HCT116 (cell line): ENCODE measurements around the gene COX7B. TPM values are rescaled to one million over a fixed set of nuclear protein-coding genes. Genes with fewer than 3 reads are reported as not detected.

ENCODE experiments used
- ATAC-seq: fragments of 200-7000 bp; cut with Tn5 transposase; 2 replicates; pipeline ENCODE4 v1.9.1; 2020; ENCODE audit warnings: mild to moderate bottlenecking, moderate library complexity
- BruUV-seq: library from RNA; stranded (reverse); fragments of 400-500 nt; replicated peaks from 2 replicates; lab custom pipeline; 2021; lab: Mats Ljungman, UMichigan
- CTCF ChIA-PET: fragments of 300-600 bp; sonication (Branson Sonifier 250); formaldehyde crosslinking; loops from one replicate; lab custom pipeline; 2021; ENCODE audit warnings: antibody characterized with exemption; lab: Charles Lee
- POLR2A ChIA-PET: fragments of 300-600, 350-600 bp; sonication (Branson Sonifier 250); formaldehyde crosslinking; loops from one replicate; lab custom pipeline; 2021; ENCODE audit warnings: antibody characterized with exemption; lab: Charles Lee
- RAD21 ChIA-PET, 2 experiments: fragments of 300-600 bp; sonication (Branson Sonifier 250); formaldehyde crosslinking; loops; one replicate each; lab custom pipeline; 2023; ENCODE audit warnings: low total read pairs in 2 of 2; ENCODE audit not compliant: uncharacterized antibody in 2 of 2, unreplicated experiment in 2 of 2, low non-redundant PET in 1 of 2; lab: Charles Lee
- DNase-seq: peaks from one replicate; pipeline ENCODE4 v3.0.0-alpha.2; 2010; ENCODE audit warnings: low read depth, low spot score
- H2AFZ ChIP-seq: fragments of 200-600 bp; shearing (Covaris generic), sonication (generic); 2 replicates; pipeline ENCODE4 v1.6.1; 2017; ENCODE audit warnings: low read depth, mixed run types, mixed read lengths, antibody characterized with exemption, low read length; ENCODE audit not compliant: poor library complexity, severe bottlenecking
- H3K27ac ChIP-seq: 2 replicates; pipeline ENCODE4 v1.5.1; 2012; ENCODE audit warnings: low read depth, low read length
- H3K27me3 ChIP-seq: fragments of 200-600 bp; sonication (generic); 2 replicates; pipeline ENCODE4 v1.6.1; 2016; ENCODE audit warnings: mixed run types, low read length, mixed read lengths; ENCODE audit not compliant: insufficient read depth
- H3K36me3 ChIP-seq, 2 experiments: fragments of 200-500 bp in 1 of 2; fragments of 200-600 bp in 1 of 2; sonication (Bioruptor generic) in 1 of 2; sonication (generic) in 1 of 2; 2 replicates each; pipeline versions ENCODE4 v1.5.1 to v1.6.1; 2014 to 2016; ENCODE audit warnings: low read length in 2 of 2, inconsistent platforms in 1 of 2, mixed read lengths in 1 of 2, mixed run types in 1 of 2; ENCODE audit not compliant: insufficient read depth in 2 of 2, control insufficient read depth in 1 of 2
- H3K4me1 ChIP-seq, 2 experiments: fragments of 200-600 bp in 1 of 2; sonication (generic) in 1 of 2; 2 replicates each; pipeline versions ENCODE4 v1.5.1 to v1.6.1; 2012 to 2017; ENCODE audit warnings: low read length in 2 of 2, inconsistent platforms in 1 of 2, mild to moderate bottlenecking in 1 of 2, mixed read lengths in 1 of 2, mixed run types in 1 of 2, moderate library complexity in 1 of 2; ENCODE audit not compliant: insufficient read depth in 2 of 2, control insufficient read depth in 1 of 2
- H3K4me2 ChIP-seq: fragments of 200-600 bp; sonication (generic); 2 replicates; pipeline ENCODE4 v1.6.1; 2017; ENCODE audit warnings: mixed run types, low read length, mixed read lengths
- H3K4me3 ChIP-seq, 2 experiments: fragments of 200-600 bp in 1 of 2; sonication (generic) in 1 of 2; replicated peaks in 1 of 2; 2 replicates each; pipeline ENCODE4 v1.5.1; 2011 to 2016; ENCODE audit warnings: low read length in 2 of 2, control low read depth in 1 of 2, low read depth in 1 of 2, mild to moderate bottlenecking in 1 of 2, mixed read lengths in 1 of 2, mixed run types in 1 of 2
- H3K79me2 ChIP-seq: fragments of 200-600 bp; sonication (generic); 2 replicates; pipeline ENCODE4 v1.6.1; 2017; ENCODE audit warnings: mild to moderate bottlenecking, mixed run types, low read length, moderate library complexity, mixed read lengths; ENCODE audit not compliant: insufficient read depth
- H3K9ac ChIP-seq: fragments of 200-600 bp; sonication (generic); 2 replicates; pipeline ENCODE4 v1.6.1; 2016; ENCODE audit warnings: low read length, mixed read lengths
- H3K9me2 ChIP-seq: fragments of 200-600 bp; sonication (generic), shearing (Covaris generic); 2 replicates; pipeline ENCODE4 v1.6.1; 2017; ENCODE audit warnings: mixed run types, mild to moderate bottlenecking, moderate library complexity; ENCODE audit not compliant: insufficient read depth
- H3K9me3 ChIP-seq, 2 experiments: fragments of 200-500 bp in 1 of 2; fragments of 200-600 bp in 1 of 2; sonication (Bioruptor generic) in 1 of 2; sonication (generic) in 1 of 2; 2 replicates each; pipeline ENCODE4 v1.6.1; 2014 to 2017; ENCODE audit warnings: low read length in 2 of 2, mixed read lengths in 2 of 2, inconsistent platforms in 1 of 2, low read depth in 1 of 2, mild to moderate bottlenecking in 1 of 2, mixed run types in 1 of 2, moderate library complexity in 1 of 2; ENCODE audit not compliant: control insufficient read depth in 1 of 2, insufficient read depth in 1 of 2
- H4K20me1 ChIP-seq: fragments of 200-600 bp; sonication (generic), shearing (Covaris generic); 2 replicates; pipeline ENCODE4 v1.6.1; 2017; ENCODE audit warnings: mixed run types, mild to moderate bottlenecking, moderate library complexity; ENCODE audit not compliant: insufficient read depth
- CEBPB ChIP-seq: IDR thresholded peaks from 2 replicates; pipeline ENCODE4 v1.6.1; 2012; ENCODE audit warnings: low read depth
- EGR1 ChIP-seq: IDR thresholded peaks from 2 replicates; pipeline ENCODE4 v1.6.1; 2012; ENCODE audit warnings: low read depth
- ELF1 ChIP-seq: IDR thresholded peaks from 2 replicates; pipeline ENCODE4 v1.6.1; 2012; ENCODE audit warnings: low read depth, borderline replicate concordance
- EZH2 ChIP-seq: fragments of 200-600 bp; sonication (generic); IDR thresholded peaks from 2 replicates; pipeline ENCODE4 v1.6.1; 2017; ENCODE audit warnings: antibody characterized with exemption, mixed run types
- EZH2phosphoT487 ChIP-seq: fragments of 200-600 bp; IDR thresholded peaks from 2 replicates; pipeline ENCODE4 v1.6.1; 2018; ENCODE audit warnings: antibody characterized with exemption, borderline replicate concordance
- JUND ChIP-seq: IDR thresholded peaks from 2 replicates; pipeline ENCODE4 v1.6.1; 2012
- SIN3A ChIP-seq: IDR thresholded peaks from 2 replicates; pipeline ENCODE4 v1.6.1; 2012; ENCODE audit warnings: low read depth
- SP1 ChIP-seq: IDR thresholded peaks from 2 replicates; pipeline ENCODE4 v1.6.1; 2012; ENCODE audit warnings: low read depth
- SRF ChIP-seq: IDR thresholded peaks from 2 replicates; pipeline ENCODE4 v1.6.1; 2012; ENCODE audit warnings: low read depth
- TCF7L2 ChIP-seq: IDR thresholded peaks from 2 replicates; pipeline ENCODE4 v1.7.0; 2011; ENCODE audit warnings: borderline replicate concordance, inconsistent platforms; ENCODE audit not compliant: insufficient read depth, insufficient read length; ENCODE audit errors: extremely low read depth
- YY1 ChIP-seq: IDR thresholded peaks from 2 replicates; pipeline ENCODE4 v1.6.1; 2011; ENCODE audit warnings: low read length, low read depth, moderate library complexity, mild to moderate bottlenecking; ENCODE audit not compliant: insufficient replicate concordance; ENCODE audit errors: extremely low read depth
- ZFX ChIP-seq: fragments of 450-650 bp; IDR thresholded peaks from 2 replicates; pipeline ENCODE4 v1.6.1; 2017
- ZNF274 ChIP-seq: fragments of 200-500 bp; sonication (Bioruptor generic); IDR thresholded peaks from 2 replicates; pipeline ENCODE4 v1.6.1; 2014; ENCODE audit warnings: mild to moderate bottlenecking, low read depth, low read length, inconsistent platforms
- intact Hi-C: fragments of 100-400 bp; cut with micrococcal nuclease; formaldehyde crosslinking; loops from 2 replicates; pipeline ENCODE4 v1.10.0; 2022
- total RNA-seq: library from RNA; stranded (reverse); gene quantifications from one replicate; pipeline ENCODE4 v1.2.1, GENCODE V29; 2021; ENCODE audit not compliant: unreplicated experiment
- TF ChIP-seq, protein P1 (sequence below): IDR thresholded peaks from 2 replicates; pipeline ENCODE4 v1.6.1; 2012
- TF ChIP-seq, protein P2 (sequence below): IDR thresholded peaks from 2 replicates; pipeline ENCODE4 v1.6.1; 2012

The COX7B gene
- total RNA-seq, 1 experiment from 2014 or later = 268 TPM

DNA sequence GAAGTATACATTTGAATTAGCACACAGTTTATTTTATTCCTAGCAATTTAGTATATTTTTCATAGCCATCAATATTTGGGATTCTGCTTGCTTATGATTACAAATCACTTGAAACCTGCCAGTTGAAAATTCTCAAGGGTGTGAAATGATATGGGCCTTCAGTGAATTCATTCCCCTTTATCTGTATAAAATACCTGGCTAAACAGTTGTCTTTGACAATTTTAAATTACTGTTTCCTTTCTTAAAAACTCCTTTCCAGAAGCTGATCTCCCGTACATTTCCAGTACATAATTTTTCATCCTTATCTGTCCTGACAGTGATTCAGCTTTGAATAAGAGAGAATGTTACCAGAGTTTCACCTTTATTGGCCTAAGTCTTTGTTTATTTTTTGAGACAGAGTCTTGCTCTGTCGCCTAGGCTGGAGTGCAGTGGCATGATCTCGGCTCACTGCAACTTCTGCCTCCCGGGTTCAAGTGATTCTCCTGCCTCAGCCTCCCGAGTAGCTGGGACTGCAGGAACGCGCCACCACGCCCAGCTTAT, 25.1 kb downstream of the COX7B start:
- intact Hi-C loops = no loop called here

DNA sequence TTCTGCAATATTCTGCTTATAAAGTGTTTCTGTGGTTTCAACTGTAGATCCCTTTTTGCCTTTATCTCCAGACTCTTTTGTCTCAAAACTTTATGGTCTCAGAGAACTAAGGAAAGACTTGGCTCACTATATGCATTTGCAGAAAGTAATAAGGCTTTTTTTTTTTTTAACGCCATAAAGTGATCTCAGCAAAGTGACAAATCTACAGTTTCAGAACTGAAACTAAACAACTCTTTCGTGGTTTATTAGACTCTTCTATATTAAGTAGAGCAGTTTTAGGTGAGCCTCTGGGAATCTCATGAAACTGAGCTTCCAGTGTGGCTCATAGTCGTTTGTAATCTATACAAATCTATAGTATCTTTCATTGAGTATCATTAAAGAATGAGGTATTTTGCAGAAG, 26.5 kb downstream of the COX7B start:
- no peaks in the 10 kb centered on the region for H3K9me3 ChIP-seq
- RAD21 ChIA-PET = no interaction called here
- POLR2A ChIA-PET = no interaction called here
- no peak overlapping the region for H3K4me3 ChIP-seq
- no peaks in the 10 kb centered on the region for H3K36me3 ChIP-seq
- no peak overlapping the region for H2AFZ ChIP-seq
- H3K4me1 ChIP-seq = no peaks in the 10 kb centered on the region
- intact Hi-C loops = no loop called here
- BruUV-seq = no TSS peak
- no peaks in the 10 kb centered on the region for H3K9me2 ChIP-seq
- CTCF ChIA-PET = no interaction called here
- no peaks in the 10 kb centered on the region for H4K20me1 ChIP-seq
- no peak overlapping the region for H3K27ac ChIP-seq
- no peaks in the 10 kb centered on the region for H3K27me3 ChIP-seq
- no peak overlapping the region for H3K4me2 ChIP-seq
- no peak for ATAC-seq
- TF ChIP-seq YY1 (no peak), ELF1 (no peak), EZH2 (no peak), TCF7L2 (no peak)
- TF ChIP-seq, protein P1, sequence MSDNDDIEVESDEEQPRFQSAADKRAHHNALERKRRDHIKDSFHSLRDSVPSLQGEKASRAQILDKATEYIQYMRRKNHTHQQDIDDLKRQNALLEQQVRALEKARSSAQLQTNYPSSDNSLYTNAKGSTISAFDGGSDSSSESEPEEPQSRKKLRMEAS = no peak
- no peak overlapping the region for H3K9ac ChIP-seq
- no peak for DNase-seq
- no peaks in the 10 kb centered on the region for H3K79me2 ChIP-seq

More for the DNA sequence above, 25.1 kb downstream of the COX7B start:
- no peak for ATAC-seq
- Histone ChIP-seq H3K79me2 (no peaks in the 10 kb centered on the region), H2AFZ (no peak overlapping the region), H4K20me1 (no peaks in the 10 kb centered on the region), H3K4me3 (no peak overlapping the region), H3K4me2 (no peak overlapping the region), H3K27ac (no peak overlapping the region), H3K9me2 (no peaks in the 10 kb centered on the region), H3K36me3 (no peaks in the 10 kb centered on the region), H3K4me1 (no peaks in the 10 kb centered on the region), H3K27me3 (no peaks in the 10 kb centered on the region), H3K9ac (no peak overlapping the region), H3K9me3 (no peaks in the 10 kb centered on the region)
- TF ChIP-seq JUND = no peak
- TF ChIP-seq TCF7L2 = no peak
- TF ChIP-seq, protein P1 = no peak
- no peak for TF ChIP-seq ZFX
- TF ChIP-seq SP1 = no peak
- no peak for TF ChIP-seq SIN3A
- TF ChIP-seq EZH2phosphoT487 = no peak
- no peak for TF ChIP-seq CEBPB
- TF ChIP-seq, protein P2, sequence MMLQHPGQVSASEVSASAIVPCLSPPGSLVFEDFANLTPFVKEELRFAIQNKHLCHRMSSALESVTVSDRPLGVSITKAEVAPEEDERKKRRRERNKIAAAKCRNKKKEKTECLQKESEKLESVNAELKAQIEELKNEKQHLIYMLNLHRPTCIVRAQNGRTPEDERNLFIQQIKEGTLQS = no peak
- no peak for TF ChIP-seq SRF
- no peak for TF ChIP-seq ZNF274
- no peak for TF ChIP-seq EGR1
- TF ChIP-seq ELF1 = no peak
- no peak for TF ChIP-seq YY1
- POLR2A ChIA-PET = no interaction called here
- CTCF ChIA-PET = no interaction called here
- no peak for DNase-seq
- no TSS peak for BruUV-seq
- RAD21 ChIA-PET = no interaction called here
